Neural progenitor cell (in vitro differentiated cells): ENCODE results near the gene MAP7D2. TPM values are rescaled to one million over a fixed set of nuclear protein-coding genes. Genes with fewer than 3 reads are reported as not detected.

ENCODE experiments used
- DNase-seq: peaks from one replicate; pipeline ENCODE4 v3.0.0-alpha.2; 2016; ENCODE audit warnings: low spot score
- H2AFZ ChIP-seq: fragments of 200-600 bp; sonication (generic); replicated peaks from 2 replicates; pipeline ENCODE4 v1.6.1; 2016; ENCODE audit warnings: antibody characterized with exemption
- H3F3A ChIP-seq: fragments of 200-600 bp; sonication (generic); 2 replicates; pipeline ENCODE4 v1.6.1; 2016; ENCODE audit warnings: antibody characterized with exemption, low read depth
- H3K27ac ChIP-seq: fragments of 200-600 bp; sonication (generic); 2 replicates; pipeline ENCODE4 v1.5.1; 2016; ENCODE audit warnings: mild to moderate bottlenecking
- H3K27me3 ChIP-seq: fragments of 200-600 bp; sonication (generic); 2 replicates; pipeline ENCODE4 v1.6.1; 2016; ENCODE audit warnings: mild to moderate bottlenecking, moderate library complexity
- H3K36me3 ChIP-seq: fragments of 200-600 bp; sonication (generic); 2 replicates; pipeline ENCODE4 v1.5.1; 2016
- H3K4me1 ChIP-seq: fragments of 200-600 bp; sonication (generic); 2 replicates; pipeline ENCODE4 v1.6.1; 2016; ENCODE audit warnings: mixed run types
- H3K4me2 ChIP-seq: fragments of 200-600 bp; sonication (generic); 2 replicates; pipeline ENCODE4 v1.6.1; 2016
- H3K4me3 ChIP-seq: fragments of 200-600 bp; sonication (generic); 2 replicates; pipeline ENCODE4 v1.5.1; 2016
- H3K79me2 ChIP-seq: fragments of 200-600 bp; sonication (generic); 2 replicates; pipeline ENCODE4 v1.6.1; 2016; ENCODE audit warnings: low read depth
- H3K9ac ChIP-seq: fragments of 200-600 bp; sonication (generic); 2 replicates; pipeline ENCODE4 v1.6.1; 2016
- H3K9me3 ChIP-seq: fragments of 200-600 bp; sonication (generic); 2 replicates; pipeline ENCODE4 v1.5.1; 2016; ENCODE audit warnings: low read depth
- H4K20me1 ChIP-seq: fragments of 200-600 bp; sonication (generic); 2 replicates; pipeline ENCODE4 v1.6.1; 2016; ENCODE audit warnings: low read depth
- H3K27ac Mint-ChIP-seq: 3 replicates; pipeline ENCODE4 v1.8.0; 2021; ENCODE audit warnings: mixed read lengths
- H3K27me3 Mint-ChIP-seq: 2 replicates; pipeline ENCODE4 v1.8.0; 2022; ENCODE audit warnings: low read depth, mild to moderate bottlenecking, inconsistent platforms, moderate library complexity, mixed read lengths; ENCODE audit not compliant: insufficient read depth
- H3K36me3 Mint-ChIP-seq: 3 replicates; pipeline ENCODE4 v1.8.0; 2021; ENCODE audit warnings: mixed read lengths
- H3K4me1 Mint-ChIP-seq: 3 replicates; pipeline ENCODE4 v1.8.0; 2021; ENCODE audit warnings: mixed read lengths
- H3K4me3 Mint-ChIP-seq: 3 replicates; pipeline ENCODE4 v1.8.0; 2021; ENCODE audit warnings: mild to moderate bottlenecking, moderate library complexity, mixed read lengths
- H3K9me3 Mint-ChIP-seq: 3 replicates; pipeline ENCODE4 v1.8.0; 2020; ENCODE audit warnings: mixed read lengths
- CTCF ChIP-seq: fragments of 200-600 bp; sonication (generic); IDR thresholded peaks from 2 replicates; pipeline ENCODE4 v1.5.1; 2017; ENCODE audit warnings: antibody characterized with exemption, mild to moderate bottlenecking
- EZH2 ChIP-seq: fragments of 200-600 bp; sonication (generic); IDR thresholded peaks from 2 replicates; pipeline ENCODE4 v1.6.1; 2017; ENCODE audit warnings: antibody characterized with exemption, mild to moderate bottlenecking, moderate library complexity
- EZH2phosphoT487 ChIP-seq: fragments of 200-600 bp; sonication (generic); IDR thresholded peaks from 2 replicates; pipeline ENCODE4 v1.6.1; 2017; ENCODE audit warnings: antibody characterized with exemption
- total RNA-seq: library from RNA; depleted of rRNA; stranded (reverse); fragments of >200 nt; gene quantifications from 2 replicates; pipeline ENCODE4 v1.2.3, GENCODE V29; 2015; ENCODE audit warnings: low replicate concordance

The MAP7D2 gene
- total RNA-seq, 1 donor from 2014 or later = 2.6 TPM

GRCh38 chrX:20149326-20149725 lies 32.6 kb upstream of the MAP7D2 start:
- peaks cover 3% of the 10 kb centered on the region for H3K9me3 ChIP-seq
- H3K79me2 ChIP-seq = no peaks in the 10 kb centered on the region
- no peaks in the 10 kb centered on the region for H4K20me1 ChIP-seq
- no peak for TF ChIP-seq EZH2phosphoT487
- no peak for TF ChIP-seq EZH2
- no peak for TF ChIP-seq CTCF
- Mint-ChIP-seq H3K27me3 (no peaks in the 10 kb centered on the region), H3K4me1 (no peaks in the 10 kb centered on the region), H3K36me3 (peaks cover under 1% of the 10 kb centered on the region), H3K4me3 (no peak overlapping the region), H3K9me3 (no peaks in the 10 kb centered on the region), H3K27ac (no peak overlapping the region)
- no peak for DNase-seq
- no peaks in the 10 kb centered on the region for H3K27me3 ChIP-seq
- H3K4me2 ChIP-seq = no peak overlapping the region
- H3K9ac ChIP-seq = no peak overlapping the region
- no peak overlapping the region for H3K27ac ChIP-seq
- H3K4me1 ChIP-seq = no peaks in the 10 kb centered on the region
- no peaks in the 10 kb centered on the region for H3F3A ChIP-seq
- no peak overlapping the region for H2AFZ ChIP-seq
- no peaks in the 10 kb centered on the region for H3K36me3 ChIP-seq
- no peak overlapping the region for H3K4me3 ChIP-seq

- no peaks in the 10 kb centered on the region for H3K36me3 ChIP-seq
- no peaks in the 10 kb centered on the region for H3K4me1 Mint-ChIP-seq
- H4K20me1 ChIP-seq = no peaks in the 10 kb centered on the region
- H3K27me3 Mint-ChIP-seq = no peaks in the 10 kb centered on the region
- no peak overlapping the region for H3K4me3 ChIP-seq
- no peaks in the 10 kb centered on the region for H3K9me3 Mint-ChIP-seq
- TF ChIP-seq CTCF (no peak), EZH2 (no peak)
- H3K9me3 ChIP-seq = peaks cover 3% of the 10 kb centered on the region
- H3K27ac ChIP-seq = no peak overlapping the region
- H3F3A ChIP-seq = no peaks in the 10 kb centered on the region
- H3K4me2 ChIP-seq = no peak overlapping the region
- no peaks in the 10 kb centered on the region for H3K36me3 Mint-ChIP-seq
- H3K27ac Mint-ChIP-seq = no peak overlapping the region
- no peak overlapping the region for H3K9ac ChIP-seq
- H2AFZ ChIP-seq = no peak overlapping the region
- no peak for DNase-seq
- no peaks in the 10 kb centered on the region for H3K79me2 ChIP-seq
- H3K4me3 Mint-ChIP-seq = no peak overlapping the region
- H3K27me3 ChIP-seq = no peaks in the 10 kb centered on the region
- H3K4me1 ChIP-seq = no peaks in the 10 kb centered on the region
Measured at GRCh38 chrX:20147561-20147960, 30.9 kb upstream of the MAP7D2 start.

- Histone ChIP-seq H3K9me3 (peaks cover under 1% of the 10 kb centered on the region), H3K4me3 (no peak overlapping the region), H3F3A (no peaks in the 10 kb centered on the region), H3K79me2 (peaks cover 21% of the 10 kb centered on the region), H3K27me3 (no peaks in the 10 kb centered on the region), H4K20me1 (peaks cover 11% of the 10 kb centered on the region), H2AFZ (no peak overlapping the region), H3K9ac (no peak overlapping the region), H3K4me1 (peaks cover 7% of the 10 kb centered on the region), H3K36me3 (no peaks in the 10 kb centered on the region), H3K27ac (no peak overlapping the region), H3K4me2 (no peak overlapping the region)
- peaks cover 4% of the 10 kb centered on the region for H3K4me1 Mint-ChIP-seq
- H3K27me3 Mint-ChIP-seq = no peaks in the 10 kb centered on the region
- H3K27ac Mint-ChIP-seq = no peak overlapping the region
- no peaks in the 10 kb centered on the region for H3K36me3 Mint-ChIP-seq
- TF ChIP-seq EZH2phosphoT487 (no peak), EZH2 (no peak), CTCF (no peak)
- no peak overlapping the region for H3K4me3 Mint-ChIP-seq
- DNase-seq = no peak
- no peaks in the 10 kb centered on the region for H3K9me3 Mint-ChIP-seq
Measured at GRCh38 chrX:20144491-20144890, 27.8 kb upstream of the MAP7D2 start.

- Histone ChIP-seq H3K4me1 (peaks cover 7% of the 10 kb centered on the region), H3K36me3 (peaks cover 4% of the 10 kb centered on the region), H3F3A (no peaks in the 10 kb centered on the region), H3K27me3 (no peaks in the 10 kb centered on the region), H3K9me3 (no peaks in the 10 kb centered on the region), H3K4me3 (no peak overlapping the region), H3K9ac (no peak overlapping the region), H3K4me2 (no peak overlapping the region), H3K79me2 (peaks cover 31% of the 10 kb centered on the region), H2AFZ (no peak overlapping the region), H3K27ac (no peak overlapping the region), H4K20me1 (peaks cover 20% of the 10 kb centered on the region)
- Mint-ChIP-seq H3K4me1 (peaks cover 9% of the 10 kb centered on the region), H3K27me3 (no peaks in the 10 kb centered on the region), H3K4me3 (no peak overlapping the region), H3K36me3 (peaks cover 2% of the 10 kb centered on the region), H3K9me3 (no peaks in the 10 kb centered on the region), H3K27ac (no peak overlapping the region)
- DNase-seq = no peak
- TF ChIP-seq CTCF (no peak), EZH2phosphoT487 (no peak), EZH2 (no peak)
Measured at GRCh38 chrX:20143561-20143960, 26.9 kb upstream of the MAP7D2 start.
